Activated T-cell treated with anti-CD3 and anti-CD28 coated beads for 24 hours (primary cell): Measurements from ENCODE around the gene ARFGAP1.

Experiments
- DNase-seq: peaks from one replicate; pipeline ENCODE4 v3.0.0-alpha.2; 2020; ENCODE audit warnings: low read depth

The ARFGAP1 gene

GRCh38 chr20:63320616-63321147 is 48.1 kb downstream of the ARFGAP1 start:
- DNase-seq = no peak

- DNase-seq = no peak
These were observed 48.7 kb downstream of the ARFGAP1 start for GRCh38 chr20:63321148-63321831.

GRCh38 chr20:63322146-63322932 is 49.7 kb downstream of the ARFGAP1 start:
- no peak for DNase-seq

- no peak for DNase-seq
These were observed 50.3 kb downstream of the ARFGAP1 start for GRCh38 chr20:63322933-63323273.

GRCh38 chr20:63323357-63323981 is 50.9 kb downstream of the ARFGAP1 start:
- DNase-seq = no peak

- DNase-seq = no peak
These were observed 52.4 kb downstream of the ARFGAP1 start for GRCh38 chr20:63325021-63325471.

- DNase-seq = no peak
These were observed 53.1 kb downstream of the ARFGAP1 start for GRCh38 chr20:63325554-63326313.

- DNase-seq = no peak
These were observed 54.0 kb downstream of the ARFGAP1 start for GRCh38 chr20:63326314-63327230.

GRCh38 chr20:63327231-63327745 is 54.7 kb downstream of the ARFGAP1 start:
- DNase-seq = no peak

GRCh38 chr20:63328026-63328700 is 55.5 kb downstream of the ARFGAP1 start:
- no peak for DNase-seq

GRCh38 chr20:63328718-63329275 is 56.2 kb downstream of the ARFGAP1 start:
- DNase-seq = no peak

- no peak for DNase-seq
These were observed 56.9 kb downstream of the ARFGAP1 start for GRCh38 chr20:63329331-63330083.

GRCh38 chr20:63330084-63330760 is 57.6 kb downstream of the ARFGAP1 start:
- DNase-seq = no peak

GRCh38 chr20:63330940-63331339 is 58.3 kb downstream of the ARFGAP1 start:
- no peak for DNase-seq

- no peak for DNase-seq
These were observed 59.3 kb downstream of the ARFGAP1 start for GRCh38 chr20:63331741-63332400.

GRCh38 chr20:63332488-63333240 is 60.1 kb downstream of the ARFGAP1 start:
- no peak for DNase-seq

GRCh38 chr20:63333241-63333836 is 60.7 kb downstream of the ARFGAP1 start:
- no peak for DNase-seq
